ENCODE measurements around the gene SESN1. TPM values are rescaled to one million over a fixed set of nuclear protein-coding genes. Genes with fewer than 3 reads are reported as not detected.

SESN1 gene
- total and polyA plus RNA-seq, 10 donors = 26.8 to 115 (median 59.6) TPM

DNA sequence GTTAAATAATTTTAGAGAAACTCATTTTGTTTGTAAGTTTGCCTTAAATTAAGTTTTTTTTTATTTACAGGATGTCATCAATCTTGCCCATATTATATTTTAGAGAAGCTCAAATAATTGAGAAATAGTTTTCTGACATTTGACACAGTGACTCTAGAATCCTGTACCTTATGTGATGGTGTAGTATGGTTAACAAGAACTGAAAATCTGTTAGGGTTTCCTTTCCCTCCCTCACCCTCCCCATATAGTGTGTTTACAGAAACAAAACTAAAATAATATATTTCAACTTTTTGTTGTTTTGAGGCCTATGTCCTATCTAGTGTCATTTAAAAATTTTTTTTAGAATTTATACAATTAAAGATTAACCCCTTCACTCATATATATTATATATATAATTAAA, 91.8 kb downstream of the SESN1 start:
- Histone ChIP-seq H3K4me1 (peaks cover 24 to 83% (median 67%) of the 10 kb centered on the region in 6 donors), H3K36me3 (peaks cover 0 to 48% (median 28%) of the 10 kb centered on the region in 6 donors), H3K27me3 (replicated peaks in 1 of 7) (no peaks in the 10 kb centered on the region), H3K4me3 (peak overlapping the region in 1 of 8 donors; percentile 32), H3K27ac (peak overlapping the region in 7 of 8 donors; percentile 37 to 63 (median 58)), H3K9me3 (no peaks in the 10 kb centered on the region)
- TF ChIP-seq POLR2AphosphoS5 (IDR thresholded peaks at IDR 0.05) (no peak), POLR2A (IDR thresholded peaks at IDR 0.05) (no peak)
- TF ChIP-seq, protein P1, sequence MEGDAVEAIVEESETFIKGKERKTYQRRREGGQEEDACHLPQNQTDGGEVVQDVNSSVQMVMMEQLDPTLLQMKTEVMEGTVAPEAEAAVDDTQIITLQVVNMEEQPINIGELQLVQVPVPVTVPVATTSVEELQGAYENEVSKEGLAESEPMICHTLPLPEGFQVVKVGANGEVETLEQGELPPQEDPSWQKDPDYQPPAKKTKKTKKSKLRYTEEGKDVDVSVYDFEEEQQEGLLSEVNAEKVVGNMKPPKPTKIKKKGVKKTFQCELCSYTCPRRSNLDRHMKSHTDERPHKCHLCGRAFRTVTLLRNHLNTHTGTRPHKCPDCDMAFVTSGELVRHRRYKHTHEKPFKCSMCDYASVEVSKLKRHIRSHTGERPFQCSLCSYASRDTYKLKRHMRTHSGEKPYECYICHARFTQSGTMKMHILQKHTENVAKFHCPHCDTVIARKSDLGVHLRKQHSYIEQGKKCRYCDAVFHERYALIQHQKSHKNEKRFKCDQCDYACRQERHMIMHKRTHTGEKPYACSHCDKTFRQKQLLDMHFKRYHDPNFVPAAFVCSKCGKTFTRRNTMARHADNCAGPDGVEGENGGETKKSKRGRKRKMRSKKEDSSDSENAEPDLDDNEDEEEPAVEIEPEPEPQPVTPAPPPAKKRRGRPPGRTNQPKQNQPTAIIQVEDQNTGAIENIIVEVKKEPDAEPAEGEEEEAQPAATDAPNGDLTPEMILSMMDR (IDR thresholded peaks at IDR 0.05 in 8 of 11, conservative IDR thresholded peaks at IDR 0.05 in 3 of 11) = no peak
- intact Hi-C loops (cut with DNase I; ENCODE audit: low total_unique reads) = no loop called here
- no peak for DNase-seq

DNA sequence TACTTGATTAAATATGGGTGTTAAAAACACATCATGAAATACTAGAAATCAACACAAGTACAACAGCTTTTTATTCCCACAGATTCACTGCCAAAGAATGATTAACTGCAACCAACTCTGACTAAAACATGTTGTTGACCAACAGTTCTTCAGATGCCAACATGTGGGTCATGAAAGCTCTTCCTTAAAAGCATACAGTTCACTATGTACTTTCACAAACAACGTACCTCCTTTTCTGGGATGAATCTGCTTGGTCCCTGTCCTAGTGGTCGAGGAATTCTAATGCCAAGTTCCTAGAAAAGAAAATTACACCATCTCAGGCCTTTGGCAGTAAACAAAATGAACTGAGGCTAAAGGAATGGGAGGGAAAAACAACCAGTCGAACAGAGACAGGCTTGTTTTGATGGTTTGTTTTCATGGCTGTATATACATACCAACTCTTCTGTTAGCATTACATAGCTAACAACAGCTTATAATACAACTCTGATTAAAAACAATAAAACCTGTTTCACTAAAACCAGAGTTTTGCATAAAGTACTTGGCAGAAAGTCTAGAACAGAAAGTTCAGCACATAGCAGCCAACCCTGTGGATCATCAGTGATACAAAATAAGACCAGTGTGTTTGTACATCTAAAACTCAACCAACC, 92.5 kb downstream of the SESN1 start:
- Histone ChIP-seq H3K4me1 (peaks cover 24 to 76% (median 61%) of the 10 kb centered on the region in 6 donors), H3K4me3 (peak overlapping the region in 1 of 8 donors; percentile 32), H3K9me3 (no peaks in the 10 kb centered on the region), H3K27ac (peak overlapping the region in 7 of 8 donors; percentile 37 to 63 (median 52)), H3K36me3 (peaks cover 0 to 55% (median 34%) of the 10 kb centered on the region in 6 donors), H3K27me3 (replicated peaks in 1 of 7) (no peaks in the 10 kb centered on the region)
- intact Hi-C loops (cut with DNase I; ENCODE audit: low total_unique reads) = no loop called here
- 74 to 87% (median 78%) methylated on average over 3 of the region's 3 CpGs for WGBS, 5 donors
- no peak for DNase-seq
- no peak for TF ChIP-seq POLR2AphosphoS5 (IDR thresholded peaks at IDR 0.05)
- TF ChIP-seq POLR2A (IDR thresholded peaks at IDR 0.05) = no peak
- TF ChIP-seq, protein P1 (IDR thresholded peaks at IDR 0.05 in 8 of 11, conservative IDR thresholded peaks at IDR 0.05 in 3 of 11) = no peak

DNA sequence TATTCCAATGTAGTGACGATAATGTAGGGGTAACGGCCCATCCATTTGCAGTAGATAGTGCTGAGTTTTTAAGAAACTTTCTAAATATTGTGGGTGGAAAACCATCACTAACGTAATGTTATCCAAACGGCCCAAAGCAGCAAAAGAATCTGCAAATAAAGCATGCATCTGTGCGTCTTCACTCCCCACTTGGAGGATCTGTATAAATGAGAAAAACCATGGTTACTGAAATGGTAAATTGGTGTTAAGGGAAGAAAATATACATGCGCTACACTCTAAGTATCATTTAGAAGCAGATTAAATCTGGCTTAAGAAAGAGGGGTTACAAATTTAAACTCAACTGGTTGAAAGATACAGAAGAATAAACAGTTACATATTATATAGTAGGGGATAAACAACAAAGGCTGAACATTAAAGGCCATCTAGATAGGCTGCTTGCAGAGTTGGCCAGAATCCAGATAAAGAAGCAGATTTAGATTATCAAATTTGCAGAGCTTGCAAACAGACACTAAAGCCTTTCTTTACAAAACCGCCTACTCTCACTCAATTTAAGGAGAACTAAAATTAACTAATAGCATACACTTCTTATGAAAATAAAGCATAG, 93.3 kb downstream of the SESN1 start:
- DNase-seq = no peak
- H3K36me3 ChIP-seq = peaks cover 0 to 63% (median 37%) of the 10 kb centered on the region in 6 donors
- H3K4me3 ChIP-seq = peak overlapping the region in 1 of 8 donors; percentile 32
- 76 to 91% (median 87%) methylated on average over 7 of the region's 7 CpGs for WGBS, 5 donors
- TF ChIP-seq POLR2A (IDR thresholded peaks at IDR 0.05) = no peak
- TF ChIP-seq, protein P1 (IDR thresholded peaks at IDR 0.05 in 8 of 11, conservative IDR thresholded peaks at IDR 0.05 in 3 of 11) = no peak
- TF ChIP-seq POLR2AphosphoS5 (IDR thresholded peaks at IDR 0.05) = no peak
- H3K4me1 ChIP-seq = peaks cover 24 to 68% (median 53%) of the 10 kb centered on the region in 6 donors
- H3K27ac ChIP-seq = peak overlapping the region in 7 of 8 donors; percentile 37 to 63 (median 52)
- intact Hi-C loops (cut with DNase I; ENCODE audit: low total_unique reads) = no loop called here
- H3K9me3 ChIP-seq = no peaks in the 10 kb centered on the region
- no peaks in the 10 kb centered on the region for H3K27me3 ChIP-seq (replicated peaks in 1 of 7)

DNA sequence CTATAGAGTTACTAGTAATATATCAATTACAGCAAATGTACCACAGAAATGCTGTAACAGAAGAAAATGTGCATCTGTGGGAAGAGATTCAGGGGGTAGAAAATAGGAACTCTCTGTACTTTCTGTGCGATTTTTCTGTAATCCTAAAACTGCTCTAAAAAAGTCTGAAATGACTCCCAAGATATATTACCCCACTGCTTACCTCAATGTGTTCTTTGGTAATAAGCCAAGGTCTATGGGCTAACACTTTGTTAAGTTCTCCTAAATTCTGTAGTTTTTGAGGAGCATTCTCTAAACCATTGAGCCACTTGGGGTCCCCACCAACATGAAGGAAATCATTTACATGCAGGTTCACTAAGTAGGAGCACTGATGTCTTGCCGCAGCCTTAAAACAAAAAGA, 94.4 kb downstream of the SESN1 start:
- DNase-seq = no peak
- no peak overlapping the region for H3K27ac ChIP-seq
- 84 to 99% (median 92%) methylated on average over 2 of the region's 2 CpGs for WGBS, 5 donors
- no peaks in the 10 kb centered on the region for H3K9me3 ChIP-seq
- H3K4me3 ChIP-seq = no peak overlapping the region
- TF ChIP-seq, protein P1 (IDR thresholded peaks at IDR 0.05 in 8 of 11, conservative IDR thresholded peaks at IDR 0.05 in 3 of 11) = no peak
- TF ChIP-seq POLR2AphosphoS5 (IDR thresholded peaks at IDR 0.05) (no peak), POLR2A (IDR thresholded peaks at IDR 0.05) (no peak)
- intact Hi-C loops (cut with DNase I; ENCODE audit: low total_unique reads) = no loop called here
- peaks cover 0 to 74% (median 41%) of the 10 kb centered on the region in 6 donors for H3K36me3 ChIP-seq
- no peaks in the 10 kb centered on the region for H3K27me3 ChIP-seq (replicated peaks in 1 of 7)
- peaks cover 24 to 57% (median 42%) of the 10 kb centered on the region in 6 donors for H3K4me1 ChIP-seq
